Measurements from ENCODE around the gene CHST3. TPM values are rescaled to one million over a fixed set of nuclear protein-coding genes. Genes with fewer than 3 reads are reported as not detected.

CHST3 gene
- total RNA-seq, 1 experiment from 2014 or later, result 6.1 TPM

GRCh38 chr10:72012796-72013195 is 48.6 kb downstream of the CHST3 start:
- Mint-ChIP-seq H3K27ac (no peak overlapping the region), H3K4me1 (peaks cover 0 to 10% of the 10 kb centered on the region in 2 experiments), H3K27me3 (ENCODE audit: low read depth) (no peaks in the 10 kb centered on the region; the same call in 1 of the 2 replicates), H3K4me3 (no peak overlapping the region), H3K36me3 (ENCODE audit: insufficient read depth in 1 of 3, low read depth in 3 of 3) (peaks cover 0 to 8% (median 2%) of the 10 kb centered on the region in 3 experiments; a peak in 2 of 7 replicates), H3K9me3 (no peaks in the 10 kb centered on the region)
- Histone ChIP-seq H3K79me1 (ENCODE audit: insufficient read depth, low read depth, low read length, poor library complexity, severe bottlenecking) (no peaks in the 10 kb centered on the region), H3K14ac (ENCODE audit: insufficient read depth, low read length) (no peak overlapping the region), H2AK5ac (ENCODE audit: insufficient read length, low read length) (no peak overlapping the region), H2BK5ac (ENCODE audit: insufficient read length, low read length) (no peak overlapping the region), H3K27ac (ENCODE audit: insufficient read length, low read depth, low read length) (no peak overlapping the region), H3K4ac (ENCODE audit: low read depth, low read length) (no peak overlapping the region), H2BK120ac (ENCODE audit: low read depth, low read length, poor library complexity, severe bottlenecking) (no peak overlapping the region), H3K9me3 (ENCODE audit: control insufficient read depth, low read depth, low read length) (no peaks in the 10 kb centered on the region), H4K20me1 (ENCODE audit: control insufficient read depth, insufficient read depth, insufficient read length) (no peaks in the 10 kb centered on the region), H3T11ph (ENCODE audit: low read length) (no peak overlapping the region), H2AFZ (ENCODE audit: low read length) (no peak overlapping the region), H3K56ac (ENCODE audit: insufficient read length, low read depth, low read length) (no peak overlapping the region), H3K23ac (ENCODE audit: insufficient read length, low read depth, low read length) (no peak overlapping the region), H3K4me1 (ENCODE audit: insufficient read depth, low read length) (no peaks in the 10 kb centered on the region), H4K8ac (replicated peaks; ENCODE audit: insufficient read length, low read depth, low read length) (no peak overlapping the region), H3K79me2 (ENCODE audit: insufficient read depth, low read length) (no peaks in the 10 kb centered on the region), H3K23me2 (ENCODE audit: insufficient read length, low read depth, low read length, poor library complexity, severe bottlenecking) (no peaks in the 10 kb centered on the region), H2BK12ac (ENCODE audit: insufficient read length, low read depth, low read length) (no peak overlapping the region), H3K27me3 (ENCODE audit: insufficient read depth, low read length) (no peaks in the 10 kb centered on the region), H2BK20ac (ENCODE audit: low read depth, low read length, poor library complexity, severe bottlenecking) (no peak overlapping the region), H3K18ac (ENCODE audit: insufficient read length, low read depth, low read length) (no peak overlapping the region), H4K5ac (ENCODE audit: insufficient read length, low read depth, low read length) (no peak overlapping the region), H2BK15ac (ENCODE audit: low read depth, low read length) (no peak overlapping the region), H4K91ac (ENCODE audit: insufficient read length, low read depth, low read length) (no peak overlapping the region), H3K4me2 (ENCODE audit: insufficient read depth, insufficient read length, low read length) (no peak overlapping the region), H3K9ac (ENCODE audit: extremely low read depth, insufficient read length, low read length) (no peak overlapping the region)
- TF ChIP-seq, protein P1, sequence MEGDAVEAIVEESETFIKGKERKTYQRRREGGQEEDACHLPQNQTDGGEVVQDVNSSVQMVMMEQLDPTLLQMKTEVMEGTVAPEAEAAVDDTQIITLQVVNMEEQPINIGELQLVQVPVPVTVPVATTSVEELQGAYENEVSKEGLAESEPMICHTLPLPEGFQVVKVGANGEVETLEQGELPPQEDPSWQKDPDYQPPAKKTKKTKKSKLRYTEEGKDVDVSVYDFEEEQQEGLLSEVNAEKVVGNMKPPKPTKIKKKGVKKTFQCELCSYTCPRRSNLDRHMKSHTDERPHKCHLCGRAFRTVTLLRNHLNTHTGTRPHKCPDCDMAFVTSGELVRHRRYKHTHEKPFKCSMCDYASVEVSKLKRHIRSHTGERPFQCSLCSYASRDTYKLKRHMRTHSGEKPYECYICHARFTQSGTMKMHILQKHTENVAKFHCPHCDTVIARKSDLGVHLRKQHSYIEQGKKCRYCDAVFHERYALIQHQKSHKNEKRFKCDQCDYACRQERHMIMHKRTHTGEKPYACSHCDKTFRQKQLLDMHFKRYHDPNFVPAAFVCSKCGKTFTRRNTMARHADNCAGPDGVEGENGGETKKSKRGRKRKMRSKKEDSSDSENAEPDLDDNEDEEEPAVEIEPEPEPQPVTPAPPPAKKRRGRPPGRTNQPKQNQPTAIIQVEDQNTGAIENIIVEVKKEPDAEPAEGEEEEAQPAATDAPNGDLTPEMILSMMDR (conservative IDR thresholded peaks at IDR 0.05), result no peak
- DNase-seq, result no peak
- WGBS (ENCODE audit: extremely low coverage, insufficient read length, low lambda C conversion rate), result no CpG with 5 or more reads among the region's 7 CpGs

Data from H9 (cell line).